Uterus (tissue), 4 donors: ENCODE data around the gene LRIG2. TPM values are rescaled to one million over a fixed set of nuclear protein-coding genes. Genes with fewer than 3 reads are reported as not detected.

Source experiments
- DNase-seq, 2 donors: peaks; one replicate each; pipeline ENCODE4 v3.0.0-alpha.2; 2019 to 2020
- H3K27ac ChIP-seq, 2 donors: fragments of 200-600 bp; sonication (generic); 1 replicate in 1 of 2; 2 replicates in 1 of 2; pipeline ENCODE4 v1.5.1; 2016 to 2018
- H3K27me3 ChIP-seq, 2 donors: fragments of 200-600 bp; sonication (generic); one replicate each; pipeline ENCODE4 v1.5.1; 2018 to 2019; ENCODE audit warnings: control low read depth in 1 of 2
- H3K36me3 ChIP-seq, 2 donors: fragments of 200-600 bp; sonication (generic); one replicate each; pipeline ENCODE4 v1.5.1; 2019; ENCODE audit warnings: control low read depth in 1 of 2
- H3K4me1 ChIP-seq, 2 donors: fragments of 200-600 bp; sonication (generic); one replicate each; pipeline ENCODE4 v1.5.1; 2018 to 2019; ENCODE audit warnings: control low read depth in 1 of 2
- H3K4me3 ChIP-seq, 2 donors: fragments of 200-600 bp; sonication (generic); 1 replicate in 1 of 2; 2 replicates in 1 of 2; pipeline ENCODE4 v1.5.1; 2018 to 2019; ENCODE audit warnings: mild to moderate bottlenecking in 1 of 2
- H3K9me3 ChIP-seq, 2 donors: fragments of 200-600 bp; sonication (generic); one replicate each; pipeline ENCODE4 v1.5.1; 2019; ENCODE audit warnings: control low read depth in 1 of 2
- CTCF ChIP-seq, 4 experiments: fragments of 200-600 bp in 2 of 4; fragments of 450-650 bp in 2 of 4; sonication (generic) in 2 of 4; IDR thresholded peaks; one replicate each; pipeline ENCODE4 v1.5.1; 2016 to 2019; ENCODE audit warnings: antibody characterized with exemption in 4 of 4, mild to moderate bottlenecking in 2 of 4, moderate library complexity in 1 of 4
- POLR2A ChIP-seq, 2 donors: fragments of 450-650 bp; IDR thresholded peaks; one replicate each; pipeline ENCODE4 v1.6.1; 2016; ENCODE audit warnings: antibody characterized with exemption in 2 of 2, mild to moderate bottlenecking in 1 of 2, moderate library complexity in 1 of 2
- intact Hi-C: fragments of 100-400 bp; cut with DNase I; formaldehyde crosslinking; loops from one replicate; pipeline ENCODE4 v1.15.1; 2023; ENCODE audit warnings: low total_unique reads
- total RNA-seq, 4 donors: library from RNA; depleted of rRNA in 3 of 4; stranded (reverse); fragments of >200 nt in 3 of 4; gene quantifications; one replicate each; pipeline versions ENCODE4 v1.1.0 to v1.2.4, GENCODE V29; 2014 to 2023
- donor health status: DM: yes; HTN: yes; CAD: no.

LRIG2 gene
- total RNA-seq, 4 donors from 2014 or later: 7.2 to 55.8 (median 26.5) TPM

- intact Hi-C loops: no loop called here
- Histone ChIP-seq H3K27me3 (no peaks in the 10 kb centered on the region), H3K36me3 (no peaks in the 10 kb centered on the region), H3K9me3 (no peaks in the 10 kb centered on the region), H3K4me1 (peaks cover 0 to 3% of the 10 kb centered on the region in 2 donors), H3K27ac (no peak overlapping the region), H3K4me3 (no peak overlapping the region)
- TF ChIP-seq CTCF (IDR thresholded peaks at IDR 0.05): no peak
- TF ChIP-seq POLR2A (IDR thresholded peaks at IDR 0.05): no peak
- no peak for DNase-seq
These were observed 16.0 kb downstream of the LRIG2 start for GRCh38 chr1:113088972-113089371.

- Histone ChIP-seq H3K36me3 (no peaks in the 10 kb centered on the region), H3K4me3 (no peak overlapping the region), H3K9me3 (no peaks in the 10 kb centered on the region), H3K4me1 (peaks cover 0 to 3% of the 10 kb centered on the region in 2 donors), H3K27ac (no peak overlapping the region), H3K27me3 (no peaks in the 10 kb centered on the region)
- intact Hi-C loops: no loop called here
- no peak for DNase-seq
- no peak for TF ChIP-seq POLR2A (IDR thresholded peaks at IDR 0.05)
- no peak for TF ChIP-seq CTCF (IDR thresholded peaks at IDR 0.05)
These were observed 17.1 kb downstream of the LRIG2 start for GRCh38 chr1:113090051-113090450.

- H3K9me3 ChIP-seq: no peaks in the 10 kb centered on the region
- TF ChIP-seq CTCF (IDR thresholded peaks at IDR 0.05): no peak
- TF ChIP-seq POLR2A (IDR thresholded peaks at IDR 0.05): no peak
- no peaks in the 10 kb centered on the region for H3K36me3 ChIP-seq
- no peak for DNase-seq
- no peak overlapping the region for H3K27ac ChIP-seq
- peaks cover 0 to 3% of the 10 kb centered on the region in 2 donors for H3K4me1 ChIP-seq
- H3K27me3 ChIP-seq: no peaks in the 10 kb centered on the region
- no peak overlapping the region for H3K4me3 ChIP-seq
- intact Hi-C loops: no loop called here
These were observed 19.1 kb downstream of the LRIG2 start for GRCh38 chr1:113091988-113092594.

- TF ChIP-seq CTCF (IDR thresholded peaks at IDR 0.05): no peak
- no peak for TF ChIP-seq POLR2A (IDR thresholded peaks at IDR 0.05)
- no peak overlapping the region for H3K27ac ChIP-seq
- intact Hi-C loops: no loop called here
- peaks cover 0 to 3% of the 10 kb centered on the region in 2 donors for H3K4me1 ChIP-seq
- H3K27me3 ChIP-seq: no peaks in the 10 kb centered on the region
- no peaks in the 10 kb centered on the region for H3K9me3 ChIP-seq
- no peak overlapping the region for H3K4me3 ChIP-seq
- DNase-seq: no peak
- H3K36me3 ChIP-seq: no peaks in the 10 kb centered on the region
These were observed 21.5 kb downstream of the LRIG2 start for GRCh38 chr1:113094506-113094905.

DNA sequence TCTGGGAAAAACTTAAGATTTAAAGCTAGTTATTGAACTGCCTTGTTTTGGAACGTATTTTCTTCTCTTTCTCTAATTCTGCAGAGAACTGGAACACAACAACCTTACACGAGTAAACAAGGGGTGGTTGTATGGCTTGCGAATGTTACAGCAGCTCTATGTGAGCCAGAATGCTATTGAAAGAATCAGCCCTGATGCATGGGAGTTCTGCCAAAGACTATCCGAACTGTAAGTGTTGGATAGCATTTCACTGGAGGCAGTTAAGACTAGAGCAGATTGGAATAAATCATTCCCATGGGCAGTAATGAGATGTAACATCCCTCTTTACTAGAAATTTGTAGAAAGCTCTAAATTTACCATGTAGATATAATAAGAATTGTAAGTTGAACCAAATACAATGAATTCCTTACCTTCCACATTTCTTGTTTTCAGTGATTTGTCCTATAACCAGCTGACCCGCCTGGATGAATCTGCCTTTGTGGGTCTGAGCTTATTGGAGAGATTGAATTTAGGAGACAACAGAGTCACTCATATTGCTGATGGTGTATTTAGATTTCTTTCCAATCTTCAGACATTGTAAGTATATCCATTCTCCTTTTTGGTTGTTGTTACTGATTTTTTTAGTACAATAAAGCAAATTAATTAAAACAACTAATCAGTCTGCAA is 22.9 kb downstream of the LRIG2 start:
- Histone ChIP-seq H3K36me3 (no peaks in the 10 kb centered on the region), H3K27me3 (no peaks in the 10 kb centered on the region), H3K27ac (no peak overlapping the region), H3K4me3 (no peak overlapping the region), H3K4me1 (peaks cover 0 to 3% of the 10 kb centered on the region in 2 donors), H3K9me3 (no peaks in the 10 kb centered on the region)
- intact Hi-C loops: no loop called here
- DNase-seq: no peak
- no peak for TF ChIP-seq POLR2A (IDR thresholded peaks at IDR 0.05)
- TF ChIP-seq CTCF (IDR thresholded peaks at IDR 0.05): no peak
